ENCODE data around the gene GCLC. TPM values are rescaled to one million over a fixed set of nuclear protein-coding genes. Genes with fewer than 3 reads are reported as not detected.

Gene GCLC
- polyA plus RNA-seq, 1 donor from 2014 or later = 10.4 TPM

GRCh38 chr6:53585208-53585900 lies 40.5 kb upstream of the GCLC start:
- Histone ChIP-seq H3F3A (ENCODE audit: insufficient read depth, low read length, poor library complexity, severe bottlenecking) (no peaks in the 10 kb centered on the region), H4K20me1 (ENCODE audit: insufficient read depth) (no peaks in the 10 kb centered on the region), H3K9ac (ENCODE audit: low read length) (no peak overlapping the region), H3K27me3 (ENCODE audit: insufficient read depth, low read depth, low read length) (no peaks in the 10 kb centered on the region), H3K79me2 (replicated peaks; ENCODE audit: insufficient read depth, low read length) (no peaks in the 10 kb centered on the region), H2AFZ (ENCODE audit: low read depth, low read length) (no peak overlapping the region), H3K36me3 (ENCODE audit: insufficient read depth, low read length) (no peaks in the 10 kb centered on the region), H3K4me2 (ENCODE audit: low read length) (no peak overlapping the region), H3K9me2 (ENCODE audit: insufficient read depth, low read length) (no peaks in the 10 kb centered on the region), H3K27ac (ENCODE audit: low read length) (no peak overlapping the region), H3K4me3 (ENCODE audit: low read length) (no peak overlapping the region), H3K9me3 (ENCODE audit: low read length) (no peaks in the 10 kb centered on the region)
- TF ChIP-seq EZH2 (IDR thresholded peaks at IDR 0.05; ENCODE audit: borderline replicate concordance, insufficient read depth, low read length, poor library complexity, severe bottlenecking) = no peak
- TF ChIP-seq SMC3 (conservative IDR thresholded peaks at IDR 0.05; ENCODE audit: poor library complexity) = no peak
- no peak for TF ChIP-seq TAF1 (IDR thresholded peaks at IDR 0.05; ENCODE audit: low read depth)
- no peak for TF ChIP-seq RAD21 (conservative IDR thresholded peaks at IDR 0.05)
- TF ChIP-seq POLR2AphosphoS5 (IDR thresholded peaks at IDR 0.05) = no peak
- no peak for TF ChIP-seq REST (IDR thresholded peaks at IDR 0.05; ENCODE audit: borderline replicate concordance)
- no peak for TF ChIP-seq MXI1 (conservative IDR thresholded peaks at IDR 0.05; ENCODE audit: poor library complexity, severe bottlenecking)
- no peak for TF ChIP-seq CTCF (IDR thresholded peaks at IDR 0.05; ENCODE audit: poor library complexity, severe bottlenecking)
- no peak for TF ChIP-seq EP300 (conservative IDR thresholded peaks at IDR 0.05; ENCODE audit: poor library complexity, severe bottlenecking)

GRCh38 chr6:53584726-53585125 lies 39.8 kb upstream of the GCLC start:
- no peak for TF ChIP-seq CTCF (IDR thresholded peaks at IDR 0.05; ENCODE audit: poor library complexity, severe bottlenecking)
- no peak for TF ChIP-seq MXI1 (conservative IDR thresholded peaks at IDR 0.05; ENCODE audit: poor library complexity, severe bottlenecking)
- no peak for TF ChIP-seq SMC3 (conservative IDR thresholded peaks at IDR 0.05; ENCODE audit: poor library complexity)
- no peak for TF ChIP-seq REST (IDR thresholded peaks at IDR 0.05; ENCODE audit: borderline replicate concordance)
- TF ChIP-seq POLR2AphosphoS5 (IDR thresholded peaks at IDR 0.05) = no peak
- TF ChIP-seq TAF1 (IDR thresholded peaks at IDR 0.05; ENCODE audit: low read depth) = no peak
- TF ChIP-seq EP300 (conservative IDR thresholded peaks at IDR 0.05; ENCODE audit: poor library complexity, severe bottlenecking) = no peak
- TF ChIP-seq EZH2 (IDR thresholded peaks at IDR 0.05; ENCODE audit: borderline replicate concordance, insufficient read depth, low read length, poor library complexity, severe bottlenecking) = no peak
- no peak for TF ChIP-seq RAD21 (conservative IDR thresholded peaks at IDR 0.05)
- Histone ChIP-seq H3K36me3 (ENCODE audit: insufficient read depth, low read length) (no peaks in the 10 kb centered on the region), H3K9ac (ENCODE audit: low read length) (no peak overlapping the region), H3K4me3 (ENCODE audit: low read length) (no peak overlapping the region), H3K27ac (ENCODE audit: low read length) (no peak overlapping the region), H3K4me2 (ENCODE audit: low read length) (no peak overlapping the region), H3K9me2 (ENCODE audit: insufficient read depth, low read length) (no peaks in the 10 kb centered on the region), H3K9me3 (ENCODE audit: low read length) (no peaks in the 10 kb centered on the region), H4K20me1 (ENCODE audit: insufficient read depth) (no peaks in the 10 kb centered on the region), H2AFZ (ENCODE audit: low read depth, low read length) (no peak overlapping the region), H3K79me2 (replicated peaks; ENCODE audit: insufficient read depth, low read length) (no peaks in the 10 kb centered on the region), H3K27me3 (ENCODE audit: insufficient read depth, low read depth, low read length) (no peaks in the 10 kb centered on the region), H3F3A (ENCODE audit: insufficient read depth, low read length, poor library complexity, severe bottlenecking) (no peaks in the 10 kb centered on the region)

Measured in neural cell (in vitro differentiated cells).